GM23338 (cell line): ENCODE data around the gene KHDC3L. TPM values are rescaled to one million over a fixed set of nuclear protein-coding genes. Genes with fewer than 3 reads are reported as not detected.
"Not testable (repeated sequence)": the region's sequence is repeated elsewhere in the genome, so short reads cannot be mapped to it uniquely, and the experiment has no call there.

Source experiments
- ATAC-seq: fragments of 200-7000 bp; cut with Tn5 transposase; 3 replicates; pipeline ENCODE4 v1.9.1; 2020
- DNase-seq: peaks from one replicate; pipeline ENCODE4 v3.0.0-alpha.2; 2015; ENCODE audit warnings: low spot score
- H2AFZ ChIP-seq: fragments of 200-600 bp; sonication (generic); 2 replicates; pipeline ENCODE4 v1.8.0; 2016; ENCODE audit warnings: antibody characterized with exemption, mild to moderate bottlenecking, moderate library complexity
- H3F3A ChIP-seq: fragments of 200-600 bp; sonication (generic); replicated peaks from 2 replicates; pipeline ENCODE4 v1.8.0; 2017; ENCODE audit warnings: antibody characterized with exemption, mixed run types, low read depth
- H3K27ac ChIP-seq: fragments of 200-600 bp; sonication (generic); 2 replicates; pipeline ENCODE4 v1.6.1; 2016; ENCODE audit warnings: low read depth
- H3K27me3 ChIP-seq: fragments of 200-600 bp; sonication (generic); 2 replicates; pipeline ENCODE4 v1.8.0; 2016; ENCODE audit warnings: mild to moderate bottlenecking, mixed run types, moderate library complexity; ENCODE audit not compliant: insufficient read depth
- H3K36me3 ChIP-seq: fragments of 200-600 bp; sonication (generic); 2 replicates; pipeline ENCODE4 v1.8.0; 2016; ENCODE audit warnings: mild to moderate bottlenecking; ENCODE audit not compliant: insufficient read depth
- H3K4me1 ChIP-seq: fragments of 200-600 bp; sonication (generic); 2 replicates; pipeline ENCODE4 v1.8.0; 2016; ENCODE audit warnings: mild to moderate bottlenecking, moderate library complexity; ENCODE audit not compliant: insufficient read depth
- H3K4me2 ChIP-seq: fragments of 200-600 bp; sonication (generic); 2 replicates; pipeline ENCODE4 v1.7.1; 2017; ENCODE audit warnings: mixed run types
- H3K4me3 ChIP-seq: fragments of 200-600 bp; sonication (generic); 2 replicates; pipeline ENCODE4 v1.6.1; 2016; ENCODE audit warnings: mixed run types
- H3K79me2 ChIP-seq: fragments of 200-600 bp; sonication (generic); replicated peaks from 2 replicates; pipeline ENCODE4 v1.8.0; 2017; ENCODE audit warnings: mild to moderate bottlenecking; ENCODE audit not compliant: insufficient read depth
- H3K9me2 ChIP-seq: fragments of 200-600 bp; sonication (generic); 2 replicates; pipeline ENCODE4 v1.8.0; 2017; ENCODE audit not compliant: insufficient read depth
- H4K20me1 ChIP-seq: fragments of 200-600 bp; sonication (generic); replicated peaks from 2 replicates; pipeline ENCODE4 v1.8.0; 2017; ENCODE audit warnings: mild to moderate bottlenecking; ENCODE audit not compliant: insufficient read depth
- H3K27ac Mint-ChIP-seq: 2 replicates; pipeline ENCODE4 v1.8.0; 2020; ENCODE audit warnings: inconsistent platforms, mild to moderate bottlenecking, moderate library complexity, mixed read lengths
- H3K27me3 Mint-ChIP-seq: 3 replicates; pipeline ENCODE4 v1.8.0; 2022; ENCODE audit warnings: low read depth, mild to moderate bottlenecking, moderate library complexity, mixed read lengths, inconsistent platforms; ENCODE audit not compliant: insufficient read depth, poor library complexity
- H3K36me3 Mint-ChIP-seq: 3 replicates; pipeline ENCODE4 v1.8.0; 2021; ENCODE audit warnings: low read depth, mild to moderate bottlenecking, inconsistent platforms, moderate library complexity, mixed read lengths
- H3K4me1 Mint-ChIP-seq: 3 replicates; pipeline ENCODE4 v1.8.0; 2020; ENCODE audit warnings: mild to moderate bottlenecking, inconsistent platforms, mixed read lengths
- H3K4me3 Mint-ChIP-seq: 3 replicates; pipeline ENCODE4 v1.8.0; 2021; ENCODE audit warnings: moderate library complexity, mild to moderate bottlenecking, inconsistent platforms, mixed read lengths
- H3K9me3 Mint-ChIP-seq: 3 replicates; pipeline ENCODE4 v1.8.0; 2020; ENCODE audit warnings: moderate library complexity, mild to moderate bottlenecking, inconsistent platforms, mixed read lengths
- CREB1 ChIP-seq: fragments of 250-450 bp; sonication (Bioruptor Pico); IDR thresholded peaks from 2 replicates; pipeline ENCODE4 v1.5.0; 2020; ENCODE audit warnings: low read depth, mild to moderate bottlenecking, moderate library complexity
- EZH2 ChIP-seq: fragments of 200-600 bp; sonication (generic); IDR thresholded peaks from one replicate; pipeline ENCODE4 v1.8.0; 2017; ENCODE audit warnings: antibody characterized with exemption, mild to moderate bottlenecking, low read depth; ENCODE audit not compliant: unreplicated experiment
- EZH2phosphoT487 ChIP-seq: fragments of 200-600 bp; sonication (generic); IDR thresholded peaks from one replicate; pipeline ENCODE4 v1.8.1; 2018; ENCODE audit warnings: antibody characterized with exemption; ENCODE audit not compliant: unreplicated experiment
- JUNB ChIP-seq: IDR thresholded peaks from one replicate; pipeline ENCODE4 v1.6.1; 2016; ENCODE audit warnings: antibody characterized with exemption; ENCODE audit not compliant: unreplicated experiment
- NANOG ChIP-seq: IDR thresholded peaks from 2 replicates; pipeline ENCODE4 v1.6.1; 2016; ENCODE audit warnings: antibody characterized with exemption, borderline replicate concordance
- POLR2AphosphoS5 ChIP-seq: IDR thresholded peaks from 2 replicates; pipeline ENCODE4 v1.6.1; 2016; ENCODE audit warnings: antibody characterized with exemption, low read depth
- ZNF114 ChIP-seq: fragments of 250-450 bp; sonication (Bioruptor Pico); IDR thresholded peaks from 2 replicates; pipeline ENCODE4 v1.5.0; 2020; ENCODE audit warnings: mild to moderate bottlenecking, moderate library complexity
- ZNF331 ChIP-seq: fragments of 250-450 bp; sonication (Bioruptor Pico); IDR thresholded peaks from 2 replicates; pipeline ENCODE4 v1.5.0; 2020; ENCODE audit warnings: low read depth, mild to moderate bottlenecking, moderate library complexity
- polyA plus RNA-seq: library from polyadenylated mRNA; unstranded; fragments of >200 nt; fragmentation: Nextera tagmentation; extraction: Ambion mirVana; gene quantifications from 2 replicates; pipeline ENCODE4 v1.2.1, GENCODE V29; 2016
- total RNA-seq: library from RNA; depleted of rRNA; stranded (reverse); fragments of >200 nt; shearing (Covaris generic); gene quantifications from 2 replicates; pipeline ENCODE4 v1.2.3, GENCODE V29; 2014
- TF ChIP-seq, protein P1 (sequence below), 2 experiments: fragments of 200-600 bp in 1 of 2; sonication (generic) in 1 of 2; conservative IDR thresholded peaks; 2 replicates each; pipeline versions ENCODE4 v1.5.1 to v1.6.1; 2016 to 2017; ENCODE audit warnings: antibody characterized with exemption in 2 of 2, low read depth in 2 of 2, mild to moderate bottlenecking in 2 of 2, moderate library complexity in 1 of 2

Gene KHDC3L
- total and polyA plus RNA-seq, 2 experiments from 2014 or later: not detected

DNA sequence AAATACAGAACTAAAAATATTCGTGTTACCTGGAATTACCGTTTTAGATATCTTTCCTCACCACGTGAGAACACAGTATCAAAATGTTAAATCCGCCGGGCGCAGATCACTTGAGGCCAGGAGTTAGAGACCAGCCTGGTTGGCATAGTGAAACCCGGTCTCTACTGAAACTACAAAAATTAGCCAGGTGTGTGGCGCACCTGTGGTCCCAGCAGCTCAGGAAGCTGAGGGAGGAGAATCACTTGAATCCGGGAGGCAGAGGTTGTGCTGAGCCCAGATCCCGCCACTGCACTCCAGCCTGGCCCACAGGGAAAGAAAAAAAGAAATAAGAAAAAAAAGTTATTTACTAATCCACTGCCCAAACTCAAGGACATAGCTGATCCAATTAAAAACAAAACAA lies 27.4 kb downstream of the KHDC3L start:
- Mint-ChIP-seq H3K27me3 (peaks cover 2% of the 10 kb centered on the region), H3K4me1 (peaks cover 10% of the 10 kb centered on the region; the same call in 2 of the 3 replicates), H3K36me3 (no peaks in the 10 kb centered on the region), H3K27ac (no peak overlapping the region), H3K4me3 (peak overlapping the region; percentile 79; the same call in 2 of the 3 replicates), H3K9me3 (no peaks in the 10 kb centered on the region; the same call in 2 of the 3 replicates)
- no peak for TF ChIP-seq EZH2phosphoT487
- no peak for TF ChIP-seq NANOG
- TF ChIP-seq ZNF331 (CRISPR knock-in tag): no peak
- TF ChIP-seq CREB1: no peak
- TF ChIP-seq EZH2: no peak
- peak; percentile 41; the same call in 1 of the 2 replicates for TF ChIP-seq POLR2AphosphoS5
- Histone ChIP-seq H3K4me2 (peak overlapping the region; percentile 79), H2AFZ (no peak overlapping the region), H3K79me2 (no peaks in the 10 kb centered on the region), H3K4me3 (no peak overlapping the region), H3K9me2 (no peaks in the 10 kb centered on the region), H3K4me1 (peaks cover 8% of the 10 kb centered on the region), H3F3A (0 out of 2 replicates have a peak, but pooled peaks cover 9% of the 10 kb centered on the region), H4K20me1 (no peaks in the 10 kb centered on the region), H3K36me3 (no peaks in the 10 kb centered on the region), H3K27me3 (peaks cover 4% of the 10 kb centered on the region; the same call in 1 of the 2 replicates), H3K27ac (no peak overlapping the region)
- DNase-seq: peak; percentile 67
- peak; percentile 14 for ATAC-seq

DNA sequence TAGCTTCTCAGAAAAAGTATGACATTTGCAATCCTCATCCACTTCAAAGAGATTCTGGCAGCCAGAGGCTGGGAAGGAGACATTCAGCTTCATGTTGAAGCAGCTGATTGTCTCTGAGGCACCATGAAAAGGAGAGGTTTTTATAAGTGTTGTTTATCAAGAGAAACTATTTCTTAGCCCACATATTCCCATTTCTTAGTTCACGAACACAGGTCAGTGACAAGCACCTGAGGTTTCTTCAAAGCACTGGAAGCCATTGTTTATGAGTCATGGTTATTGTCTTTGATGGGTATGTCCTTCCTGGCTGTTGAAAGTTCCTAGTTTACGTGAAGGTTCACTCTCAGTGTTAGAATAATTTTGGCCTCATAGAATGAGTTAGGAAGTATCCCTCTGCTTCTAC lies 29.2 kb downstream of the KHDC3L start:
- Mint-ChIP-seq H3K4me3 (no peak overlapping the region), H3K9me3 (no peaks in the 10 kb centered on the region; the same call in 2 of the 3 replicates), H3K27ac (no peak overlapping the region), H3K36me3 (no peaks in the 10 kb centered on the region), H3K27me3 (peaks cover 2% of the 10 kb centered on the region), H3K4me1 (peaks cover 10% of the 10 kb centered on the region; the same call in 2 of the 3 replicates)
- H4K20me1 ChIP-seq: no peaks in the 10 kb centered on the region
- H3K9me2 ChIP-seq: no peaks in the 10 kb centered on the region
- H3K4me2 ChIP-seq: no peak overlapping the region
- H2AFZ ChIP-seq: no peak overlapping the region
- TF ChIP-seq JUNB (no peak), NANOG (no peak), ZNF114 (CRISPR knock-in tag) (no peak), POLR2AphosphoS5 (no peak), CREB1 (no peak)
- TF ChIP-seq, protein P1, sequence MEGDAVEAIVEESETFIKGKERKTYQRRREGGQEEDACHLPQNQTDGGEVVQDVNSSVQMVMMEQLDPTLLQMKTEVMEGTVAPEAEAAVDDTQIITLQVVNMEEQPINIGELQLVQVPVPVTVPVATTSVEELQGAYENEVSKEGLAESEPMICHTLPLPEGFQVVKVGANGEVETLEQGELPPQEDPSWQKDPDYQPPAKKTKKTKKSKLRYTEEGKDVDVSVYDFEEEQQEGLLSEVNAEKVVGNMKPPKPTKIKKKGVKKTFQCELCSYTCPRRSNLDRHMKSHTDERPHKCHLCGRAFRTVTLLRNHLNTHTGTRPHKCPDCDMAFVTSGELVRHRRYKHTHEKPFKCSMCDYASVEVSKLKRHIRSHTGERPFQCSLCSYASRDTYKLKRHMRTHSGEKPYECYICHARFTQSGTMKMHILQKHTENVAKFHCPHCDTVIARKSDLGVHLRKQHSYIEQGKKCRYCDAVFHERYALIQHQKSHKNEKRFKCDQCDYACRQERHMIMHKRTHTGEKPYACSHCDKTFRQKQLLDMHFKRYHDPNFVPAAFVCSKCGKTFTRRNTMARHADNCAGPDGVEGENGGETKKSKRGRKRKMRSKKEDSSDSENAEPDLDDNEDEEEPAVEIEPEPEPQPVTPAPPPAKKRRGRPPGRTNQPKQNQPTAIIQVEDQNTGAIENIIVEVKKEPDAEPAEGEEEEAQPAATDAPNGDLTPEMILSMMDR (conservative IDR thresholded peaks at IDR 0.05; ENCODE audit: low read depth in 2 of 2): no peak
- H3K27me3 ChIP-seq: peaks cover 4% of the 10 kb centered on the region; the same call in 1 of the 2 replicates
- no peak overlapping the region for H3K4me3 ChIP-seq
- ATAC-seq (no peak), DNase-seq (no peak)
- H3F3A ChIP-seq: 0 out of 2 replicates have a peak, but pooled peaks cover 9% of the 10 kb centered on the region
- H3K27ac ChIP-seq: no peak overlapping the region
- H3K79me2 ChIP-seq: no peaks in the 10 kb centered on the region
- no peaks in the 10 kb centered on the region for H3K36me3 ChIP-seq
- peaks cover 8% of the 10 kb centered on the region for H3K4me1 ChIP-seq

DNA sequence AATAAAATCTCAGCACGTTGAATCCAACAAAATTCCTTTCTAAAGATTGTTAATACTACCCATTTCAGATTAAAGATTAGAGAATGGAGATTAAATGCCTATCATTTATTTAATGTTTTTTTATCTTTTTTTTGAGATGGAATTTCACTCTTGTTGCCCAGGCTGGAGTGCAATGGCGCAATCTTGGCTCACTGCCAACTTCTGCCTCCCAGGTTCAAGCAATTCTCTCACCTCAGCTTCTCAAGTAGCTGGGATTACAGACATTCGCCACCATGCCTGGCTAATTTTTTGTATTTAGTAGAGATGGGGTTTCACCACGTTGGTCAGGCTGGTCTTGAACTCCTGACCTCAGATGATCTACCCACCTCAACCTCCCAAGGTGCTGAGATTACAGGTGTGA lies 29.7 kb downstream of the KHDC3L start:
- H3K4me1 ChIP-seq, H3K4me2 ChIP-seq, H3K36me3 Mint-ChIP-seq, H2AFZ ChIP-seq, H3K9me2 ChIP-seq, H3K27ac ChIP-seq, H3K9me3 Mint-ChIP-seq, H3K27me3 Mint-ChIP-seq, H3K79me2 ChIP-seq, H3K27ac Mint-ChIP-seq, DNase-seq, H3F3A ChIP-seq, H3K4me3 Mint-ChIP-seq, H3K36me3 ChIP-seq, H3K4me3 ChIP-seq, H4K20me1 ChIP-seq, H3K27me3 ChIP-seq, ATAC-seq: not testable (repeated sequence)
- peaks cover 10% of the 10 kb centered on the region; the same call in 2 of the 3 replicates for H3K4me1 Mint-ChIP-seq
